Measurements from ENCODE around the gene GNAQ. TPM values are rescaled to one million over a fixed set of nuclear protein-coding genes. Genes with fewer than 3 reads are reported as not detected.
"Not testable (repeated sequence)": the region's sequence is repeated elsewhere in the genome, so short reads cannot be mapped to it uniquely, and the experiment has no call there.

GNAQ gene
- total and polyA plus RNA-seq, 2 donors (not counting 1 experiment from before 2014, with no cell fraction given) = 0.60 to 1.4 TPM

- no peak overlapping the region for H3K27ac ChIP-seq (ENCODE audit: low read length in 2 of 2)
- no peaks in the 10 kb centered on the region for H3K79me2 ChIP-seq (ENCODE audit: control insufficient read depth, insufficient read depth, low read length)
- H3K27ac Mint-ChIP-seq = no peak overlapping the region
- no peak overlapping the region for H3K9ac ChIP-seq (ENCODE audit: low read length)
- H3K9me3 ChIP-seq (ENCODE audit: control extremely low read depth in 1 of 3, control insufficient read depth in 2 of 3, insufficient read depth in 1 of 3, low read length in 2 of 3) = no peaks in the 10 kb centered on the region
- H3K36me3 ChIP-seq (replicated peaks in 1 of 2; ENCODE audit: control extremely low read depth in 1 of 2, control insufficient read depth in 1 of 2, extremely low read depth in 1 of 2, insufficient read depth in 2 of 2, low read length in 1 of 2) = no peaks in the 10 kb centered on the region
- H3K27me3 ChIP-seq (replicated peaks in 1 of 4; ENCODE audit: control extremely low read depth in 1 of 4, control insufficient read depth in 3 of 4, insufficient read depth in 4 of 4, low read length in 3 of 4) = no peaks in the 10 kb centered on the region
- H4K20me1 ChIP-seq (ENCODE audit: control insufficient read depth, insufficient read depth, low read length, poor library complexity, severe bottlenecking) = no peaks in the 10 kb centered on the region
- TF ChIP-seq EZH2 (IDR thresholded peaks at IDR 0.05; ENCODE audit: borderline replicate concordance, insufficient read depth, low read depth, low read length, poor library complexity, severe bottlenecking) = no peak
- TF ChIP-seq, protein P1, sequence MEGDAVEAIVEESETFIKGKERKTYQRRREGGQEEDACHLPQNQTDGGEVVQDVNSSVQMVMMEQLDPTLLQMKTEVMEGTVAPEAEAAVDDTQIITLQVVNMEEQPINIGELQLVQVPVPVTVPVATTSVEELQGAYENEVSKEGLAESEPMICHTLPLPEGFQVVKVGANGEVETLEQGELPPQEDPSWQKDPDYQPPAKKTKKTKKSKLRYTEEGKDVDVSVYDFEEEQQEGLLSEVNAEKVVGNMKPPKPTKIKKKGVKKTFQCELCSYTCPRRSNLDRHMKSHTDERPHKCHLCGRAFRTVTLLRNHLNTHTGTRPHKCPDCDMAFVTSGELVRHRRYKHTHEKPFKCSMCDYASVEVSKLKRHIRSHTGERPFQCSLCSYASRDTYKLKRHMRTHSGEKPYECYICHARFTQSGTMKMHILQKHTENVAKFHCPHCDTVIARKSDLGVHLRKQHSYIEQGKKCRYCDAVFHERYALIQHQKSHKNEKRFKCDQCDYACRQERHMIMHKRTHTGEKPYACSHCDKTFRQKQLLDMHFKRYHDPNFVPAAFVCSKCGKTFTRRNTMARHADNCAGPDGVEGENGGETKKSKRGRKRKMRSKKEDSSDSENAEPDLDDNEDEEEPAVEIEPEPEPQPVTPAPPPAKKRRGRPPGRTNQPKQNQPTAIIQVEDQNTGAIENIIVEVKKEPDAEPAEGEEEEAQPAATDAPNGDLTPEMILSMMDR (IDR thresholded peaks at IDR 0.05) = no peak
- H3K9me3 Mint-ChIP-seq (ENCODE audit: insufficient read depth) = peaks cover 3% of the 10 kb centered on the region
- ATAC-seq (ENCODE audit: low read depth) = no peak
- ChIA-PET POLR2A (no interaction called here), CTCF (no interaction called here)
- no peaks in the 10 kb centered on the region for H3K4me1 ChIP-seq (ENCODE audit: control insufficient read depth in 2 of 2, insufficient read depth in 2 of 2, low read length in 2 of 2)
- no peak overlapping the region for H3K4me2 ChIP-seq (replicated peaks; ENCODE audit: low read depth, low read length, poor library complexity, severe bottlenecking)
- DNase-seq = no peak
- H3K4me1 Mint-ChIP-seq = no peaks in the 10 kb centered on the region
- no peak overlapping the region for H3K4me3 ChIP-seq (ENCODE audit: control extremely low read depth in 1 of 5, extremely low read depth in 1 of 5, insufficient read depth in 1 of 5, low read depth in 2 of 5, low read length in 4 of 5)
- no peaks in the 10 kb centered on the region for H3K27me3 Mint-ChIP-seq
- intact Hi-C loops (cut with micrococcal nuclease) = no loop called here
- no peak overlapping the region for H2AFZ ChIP-seq (ENCODE audit: insufficient read depth, low read depth, low read length, poor library complexity, severe bottlenecking)
- no CpG with 5 or more reads among the region's 3 CpGs for WGBS (ENCODE audit: insufficient coverage)
- no peak overlapping the region for H3K4me3 Mint-ChIP-seq
Measured at GRCh38 chr9:77719321-77719720, 312.3 kb downstream of the GNAQ start.

GRCh38 chr9:77718298-77718640 is 313.3 kb downstream of the GNAQ start:
- H3K9me3 Mint-ChIP-seq (ENCODE audit: insufficient read depth); H3K4me1 Mint-ChIP-seq; ATAC-seq (ENCODE audit: low read depth); H3K4me3 Mint-ChIP-seq; H3K36me3 ChIP-seq (replicated peaks in 1 of 2; ENCODE audit: control extremely low read depth in 1 of 2, control insufficient read depth in 1 of 2, extremely low read depth in 1 of 2, insufficient read depth in 2 of 2, low read length in 1 of 2); H3K4me3 ChIP-seq (ENCODE audit: control extremely low read depth in 1 of 5, extremely low read depth in 1 of 5, insufficient read depth in 1 of 5, low read depth in 2 of 5, low read length in 4 of 5); DNase-seq; H3K4me2 ChIP-seq (replicated peaks; ENCODE audit: low read depth, low read length, poor library complexity, severe bottlenecking); H3K27ac Mint-ChIP-seq; CTCF ChIA-PET; POLR2A ChIA-PET; H3K27me3 Mint-ChIP-seq; H3K9me3 ChIP-seq (ENCODE audit: control extremely low read depth in 1 of 3, control insufficient read depth in 2 of 3, insufficient read depth in 1 of 3, low read length in 2 of 3); H3K4me1 ChIP-seq (ENCODE audit: control insufficient read depth in 2 of 2, insufficient read depth in 2 of 2, low read length in 2 of 2); H3K79me2 ChIP-seq (ENCODE audit: control insufficient read depth, insufficient read depth, low read length); H3K27me3 ChIP-seq (replicated peaks in 1 of 4; ENCODE audit: control extremely low read depth in 1 of 4, control insufficient read depth in 3 of 4, insufficient read depth in 4 of 4, low read length in 3 of 4); H3K27ac ChIP-seq (ENCODE audit: low read length in 2 of 2); intact Hi-C loops (cut with micrococcal nuclease); H3K9ac ChIP-seq (ENCODE audit: low read length); H4K20me1 ChIP-seq (ENCODE audit: control insufficient read depth, insufficient read depth, low read length, poor library complexity, severe bottlenecking); H2AFZ ChIP-seq (ENCODE audit: insufficient read depth, low read depth, low read length, poor library complexity, severe bottlenecking): not testable (repeated sequence)
- WGBS (ENCODE audit: insufficient coverage) = no CpG with 5 or more reads among the region's 5 CpGs

DNA sequence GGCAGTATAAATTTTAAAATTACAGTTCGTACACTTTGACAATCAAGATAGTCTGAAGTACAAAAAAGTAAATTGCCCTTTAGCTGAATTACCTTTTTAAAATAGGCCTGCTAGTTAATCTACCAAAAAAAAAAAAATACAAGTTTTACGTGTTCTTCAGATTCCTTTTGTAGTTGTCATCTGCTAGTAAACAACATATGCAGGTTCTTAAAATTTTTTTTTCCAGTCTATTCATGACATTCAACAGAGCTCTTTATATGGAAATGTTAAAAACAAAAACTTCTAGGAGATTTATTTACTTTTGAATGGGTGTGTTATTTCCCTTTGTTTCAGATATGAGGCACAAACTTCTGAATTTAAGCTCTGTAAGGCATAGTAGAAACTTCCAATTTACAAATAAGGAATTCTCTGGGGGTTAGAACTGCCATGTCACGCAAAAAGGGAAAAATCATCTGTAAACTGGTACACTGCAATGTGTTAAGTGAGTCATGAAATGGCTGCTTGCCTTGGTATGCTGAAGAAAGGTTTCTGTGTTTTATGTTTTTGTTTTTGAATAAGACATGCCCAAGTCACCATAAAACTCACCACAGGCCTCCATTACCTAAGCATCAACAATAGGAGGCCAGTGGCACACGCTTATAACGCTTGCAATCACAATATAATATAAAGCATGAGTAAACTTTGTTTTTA is 313.9 kb downstream of the GNAQ start:
- H3K27me3 Mint-ChIP-seq; H3K4me2 ChIP-seq (replicated peaks; ENCODE audit: low read depth, low read length, poor library complexity, severe bottlenecking); H3K27ac Mint-ChIP-seq; CTCF ChIA-PET; H3K79me2 ChIP-seq (ENCODE audit: control insufficient read depth, insufficient read depth, low read length); H3K4me1 Mint-ChIP-seq; H3K9me3 ChIP-seq (ENCODE audit: control extremely low read depth in 1 of 3, control insufficient read depth in 2 of 3, insufficient read depth in 1 of 3, low read length in 2 of 3); H3K27me3 ChIP-seq (replicated peaks in 1 of 4; ENCODE audit: control extremely low read depth in 1 of 4, control insufficient read depth in 3 of 4, insufficient read depth in 4 of 4, low read length in 3 of 4); DNase-seq; H3K9me3 Mint-ChIP-seq (ENCODE audit: insufficient read depth); H3K4me1 ChIP-seq (ENCODE audit: control insufficient read depth in 2 of 2, insufficient read depth in 2 of 2, low read length in 2 of 2); POLR2A ChIA-PET; H3K4me3 ChIP-seq (ENCODE audit: control extremely low read depth in 1 of 5, extremely low read depth in 1 of 5, insufficient read depth in 1 of 5, low read depth in 2 of 5, low read length in 4 of 5); H2AFZ ChIP-seq (ENCODE audit: insufficient read depth, low read depth, low read length, poor library complexity, severe bottlenecking); H4K20me1 ChIP-seq (ENCODE audit: control insufficient read depth, insufficient read depth, low read length, poor library complexity, severe bottlenecking); intact Hi-C loops (cut with micrococcal nuclease); ATAC-seq (ENCODE audit: low read depth); H3K27ac ChIP-seq (ENCODE audit: low read length in 2 of 2); H3K4me3 Mint-ChIP-seq; H3K9ac ChIP-seq (ENCODE audit: low read length); H3K36me3 ChIP-seq (replicated peaks in 1 of 2; ENCODE audit: control extremely low read depth in 1 of 2, control insufficient read depth in 1 of 2, extremely low read depth in 1 of 2, insufficient read depth in 2 of 2, low read length in 1 of 2): not testable (repeated sequence)
- WGBS (ENCODE audit: insufficient coverage) = 100% methylated on average over 1 of the region's 5 CpGs

Data from B cell (primary cell).